ENCODE results near the gene RALBP1.

GRCh38 chr18:9565407-9565806 lies 90.1 kb downstream of the RALBP1 start:
- TF ChIP-seq CTCF (conservative IDR thresholded peaks at IDR 0.05 in 1 of 2, IDR thresholded peaks at IDR 0.05 in 1 of 2; ENCODE audit: extremely low read depth in 1 of 2, insufficient read depth in 1 of 2, low read depth in 1 of 2, low read length in 2 of 2): no peak
- TF ChIP-seq EZH2 (IDR thresholded peaks at IDR 0.05; ENCODE audit: borderline replicate concordance, low read length): no peak
